Endodermal cell (in vitro differentiated cells): Measurements from ENCODE around the gene TIAM1. TPM values are rescaled to one million over a fixed set of nuclear protein-coding genes. Genes with fewer than 3 reads are reported as not detected.

Source experiments
- DNase-seq: peaks from one replicate; pipeline ENCODE4 v3.0.0-alpha.2; 2017
- H3K27ac ChIP-seq: 2 replicates; pipeline ENCODE4 v1.5.1; 2013; ENCODE audit warnings: mild to moderate bottlenecking, low read depth, low read length, moderate library complexity
- H3K27me3 ChIP-seq: 2 replicates; pipeline ENCODE4 v1.6.1; 2013; ENCODE audit warnings: mild to moderate bottlenecking, low read length, moderate library complexity; ENCODE audit not compliant: insufficient read depth, control insufficient read depth, poor library complexity, severe bottlenecking
- H3K36me3 ChIP-seq: 2 replicates; pipeline ENCODE4 v1.7.0; 2013; ENCODE audit warnings: mild to moderate bottlenecking, low read length, moderate library complexity; ENCODE audit not compliant: control insufficient read depth, insufficient read depth
- H3K4me1 ChIP-seq: one replicate; pipeline ENCODE4 v1.7.0; 2013; ENCODE audit warnings: low read length; ENCODE audit not compliant: control insufficient read depth, insufficient read depth
- H3K4me3 ChIP-seq: 2 replicates; pipeline ENCODE4 v1.5.1; 2013; ENCODE audit warnings: mild to moderate bottlenecking, low read length, moderate library complexity
- H3K9ac ChIP-seq: 2 replicates; pipeline ENCODE4 v1.6.1; 2013; ENCODE audit warnings: mild to moderate bottlenecking, low read length, moderate library complexity; ENCODE audit not compliant: poor library complexity, severe bottlenecking; ENCODE audit errors: extremely low read depth
- H3K9me3 ChIP-seq: 2 replicates; pipeline ENCODE4 v1.6.1; 2013; ENCODE audit warnings: mild to moderate bottlenecking, low read length, moderate library complexity; ENCODE audit not compliant: control insufficient read depth
- H3K27ac Mint-ChIP-seq: 2 replicates; pipeline ENCODE4 v1.8.0; 2020; ENCODE audit warnings: mixed read lengths
- H3K27me3 Mint-ChIP-seq: 2 replicates; pipeline ENCODE4 v1.8.0; 2021; ENCODE audit warnings: mild to moderate bottlenecking, mixed read lengths; ENCODE audit not compliant: insufficient read depth
- H3K36me3 Mint-ChIP-seq: 2 replicates; pipeline ENCODE4 v1.8.0; 2020; ENCODE audit warnings: low read depth, mixed read lengths
- H3K4me1 Mint-ChIP-seq: 2 replicates; pipeline ENCODE4 v1.8.0; 2020; ENCODE audit warnings: mixed read lengths
- H3K4me3 Mint-ChIP-seq: 2 replicates; pipeline ENCODE4 v1.8.0; 2020; ENCODE audit warnings: mild to moderate bottlenecking, moderate library complexity, mixed read lengths
- H3K9me3 Mint-ChIP-seq: 2 replicates; pipeline ENCODE4 v1.8.0; 2020; ENCODE audit warnings: mild to moderate bottlenecking, mixed read lengths
- CTCF ChIP-seq: fragments of 200-600 bp; sonication (generic); conservative IDR thresholded peaks from 2 replicates; pipeline ENCODE4 v1.5.0; 2021; ENCODE audit warnings: antibody characterized with exemption, mild to moderate bottlenecking
- WGBS, 2 experiments: methylation state at CpG; one replicate each; pipeline versions ENCODE4 v1.1.5 to v1.1.7; 2013; ENCODE audit warnings: missing lambda C conversion rate in 2 of 2, mixed read lengths in 1 of 2; ENCODE audit not compliant: insufficient coverage in 1 of 2, insufficient read length in 1 of 2; 5-methylcytosine and 5-hydroxymethylcytosine counted together
- long read RNA-seq, 4 experiments: library from polyadenylated mRNA in 2 of 4; library from RNA in 1 of 4; library from capped mRNA in 1 of 4; stranded (forward) in 3 of 4; unstranded in 1 of 4; transcript quantifications; one replicate each; pipeline ENCODE4 v2.0.0, GENCODE V29; 2020 to 2021; ENCODE audit warnings: inconsistent platforms in 1 of 4
- polyA plus RNA-seq, 2 experiments: library from polyadenylated mRNA; stranded (reverse); fragments of 50-300 nt; gene quantifications; one replicate each; pipeline ENCODE4 v1.2.3, GENCODE V29; 2013
- total RNA-seq, 2 donors: library from RNA; stranded (reverse); fragmentation: NEBNext Ultra II Directional in 1 of 2; extraction: Animal tissue kit (Norgen Biotek cat#: 25700) in 1 of 2; gene quantifications; 2 replicates in 1 of 2; 3 replicates in 1 of 2; pipeline ENCODE4 v1.2.1, GENCODE V29; 2021

Gene TIAM1
- total RNA-seq = 10 to 100 TPM; 29.4 to 33.3 TPM
- polyA plus RNA-seq (2013, experiment 1 of 2) = 23.9 TPM
- 24.3 TPM for polyA plus RNA-seq (2013, experiment 2 of 2)
- long read RNA-seq, experiment 1, partial matches to known transcripts = 1 of 6 reads
- long read RNA-seq, experiment 1, other reads (novel, unspliced or antisense) = 5 of 6 reads
- long read RNA-seq, experiment 2, full-length matches to known transcripts = 5 of 24 reads
- long read RNA-seq, experiment 2, partial matches to known transcripts = 6 of 24 reads
- long read RNA-seq, experiment 2, other reads (novel, unspliced or antisense) = 13 of 24 reads
- long read RNA-seq, experiment 3, full-length matches to known transcripts = 23 of 93 reads
- long read RNA-seq, experiment 3, partial matches to known transcripts = 40 of 93 reads
- long read RNA-seq, experiment 3, other reads (novel, unspliced or antisense) = 30 of 93 reads
- long read RNA-seq, experiment 4, partial matches to known transcripts = 1 of 2 reads
- long read RNA-seq, experiment 4, other reads (novel, unspliced or antisense) = 1 of 2 reads

- Mint-ChIP-seq H3K4me1 (peaks cover 39% of the 10 kb centered on the region), H3K9me3 (no peaks in the 10 kb centered on the region), H3K27me3 (no peaks in the 10 kb centered on the region), H3K4me3 (peak within 1 kb of the TSS; percentile 86), H3K36me3 (no peaks in the 10 kb centered on the region), H3K27ac (peak within 1 kb of the TSS; percentile 98)
- Histone ChIP-seq H3K27ac (peak within 1 kb of the TSS; percentile 69), H3K27me3 (no peaks in the 10 kb centered on the region), H3K9ac (peak within 1 kb of the TSS; percentile 78), H3K4me3 (peak within 1 kb of the TSS; percentile 91), H3K36me3 (no peaks in the 10 kb centered on the region), H3K4me1 (peaks cover 8% of the 10 kb centered on the region), H3K9me3 (no peaks in the 10 kb centered on the region)
- WGBS, 2 experiments = 0 to 1% methylated on average over 20 to 49 of the region's 49 CpGs
- peak; percentile 89 for DNase-seq
- no peak for TF ChIP-seq CTCF
Measured at GRCh38 chr21:31343680-31344480, at the start of gene TIAM1. TIAM1 (minus strand) TSS chr21:31344261; CDS start chr21:31266972, 77,289 bp downstream.

GRCh38 chr21:31387560-31388186, 43.6 kb upstream of the TIAM1 start:
- no peaks in the 10 kb centered on the region for H3K9me3 ChIP-seq
- no peaks in the 10 kb centered on the region for H3K9me3 Mint-ChIP-seq
- H3K4me1 Mint-ChIP-seq = no peaks in the 10 kb centered on the region

More at GRCh38 chr21:31387560-31388186, 43.6 kb upstream of the TIAM1 start:
- Histone ChIP-seq H3K9ac (no peak overlapping the region), H3K36me3 (no peaks in the 10 kb centered on the region), H3K4me1 (no peaks in the 10 kb centered on the region), H3K27ac (no peak overlapping the region), H3K4me3 (no peak overlapping the region), H3K27me3 (no peaks in the 10 kb centered on the region)
- no peak overlapping the region for H3K4me3 Mint-ChIP-seq
- 87 to 93% methylated on average over 11 to 20 of the region's 20 CpGs for WGBS, 2 experiments
- no peak for DNase-seq
- no peak for TF ChIP-seq CTCF
- no peaks in the 10 kb centered on the region for H3K27me3 Mint-ChIP-seq
- H3K36me3 Mint-ChIP-seq = no peaks in the 10 kb centered on the region
- H3K27ac Mint-ChIP-seq = peak overlapping the region; percentile 30
